GM12872 (cell line): Measurements from ENCODE around the gene ATP10D.
A peak's percentile ranks its signal among the peaks of the same experiment; 100 is the strongest.

ENCODE experiments used
- CTCF ChIP-seq: IDR thresholded peaks from 3 replicates; pipeline ENCODE4 v1.5.1; 2011; ENCODE audit warnings: low read depth, mild to moderate bottlenecking, low read length, moderate library complexity; ENCODE audit not compliant: insufficient read depth

Gene ATP10D

GRCh38 chr4:47505666-47506065 lies 20.6 kb downstream of the ATP10D start:
- TF ChIP-seq CTCF: no peak

GRCh38 chr4:47510506-47511143 lies 25.6 kb downstream of the ATP10D start:
- peak; percentile 12; the same call in 1 of the 3 replicates for TF ChIP-seq CTCF

- TF ChIP-seq CTCF: no peak
Observed at GRCh38 chr4:47513461-47513860, 28.4 kb downstream of the ATP10D start.

GRCh38 chr4:47519239-47519883 lies 34.3 kb downstream of the ATP10D start:
- TF ChIP-seq CTCF: no peak

- TF ChIP-seq CTCF: no peak
Observed at GRCh38 chr4:47525154-47525819, 40.2 kb downstream of the ATP10D start.

GRCh38 chr4:47526281-47526680 lies 41.2 kb downstream of the ATP10D start:
- no peak for TF ChIP-seq CTCF

GRCh38 chr4:47530801-47531200 lies 45.7 kb downstream of the ATP10D start:
- TF ChIP-seq CTCF: no peak
